HepG2 (cell line): Measurements from ENCODE around the gene ZSCAN32. TPM values are rescaled to one million over a fixed set of nuclear protein-coding genes. Genes with fewer than 3 reads are reported as not detected.

ENCODE experiments used
- ATAC-seq: fragments of 200-7000 bp; cut with Tn5 transposase; 3 replicates; pipeline ENCODE4 v1.9.1; 2020; ENCODE audit warnings: mild to moderate bottlenecking, moderate library complexity
- BruUV-seq: library from RNA; stranded (reverse); fragments of 400-500 nt; replicated peaks from 2 replicates; lab custom pipeline; 2021; lab: Mats Ljungman, UMichigan
- CTCF ChIA-PET: fragments of 300-600 bp; formaldehyde crosslinking; extraction: SDS; loops from one replicate; lab custom pipeline; 2021; ENCODE audit warnings: low total read pairs, inconsistent platforms, low intra/inter-chr PET ratio; lab: Yijun Ruan, JAX
- POLR2A ChIA-PET: fragments of 350-600 bp; sonication (Branson Sonifier 250); formaldehyde crosslinking; loops from one replicate; lab custom pipeline; 2020; ENCODE audit warnings: antibody characterized with exemption, inconsistent platforms; lab: Yijun Ruan, JAX
- DNase-seq: peaks from one replicate; pipeline ENCODE4 v3.0.0-alpha.2; 2015; ENCODE audit warnings: low spot score
- FAIRE-seq: peaks from 3 replicates; lab custom pipeline; 2011; peaks lifted over from hg19 to GRCh38; lab: Jason Lieb, UNC
- H2AFZ ChIP-seq: one replicate; pipeline ENCODE4 v1.6.1; 2011; ENCODE audit warnings: low read length, inconsistent platforms
- H3K27ac ChIP-seq: fragments of 300-600 bp; 3 replicates; pipeline ENCODE4 v1.8.0; 2011; ENCODE audit warnings: mixed run types, mild to moderate bottlenecking, mixed read lengths, low read length, inconsistent platforms; ENCODE audit not compliant: insufficient read depth; ENCODE audit errors: extremely low read length
- H3K27me3 ChIP-seq, 2 experiments: fragments of 200-600 bp in 1 of 2; 2 replicates in 1 of 2; 3 replicates in 1 of 2; pipeline versions ENCODE4 v1.6.0 to v1.8.0; 2011; ENCODE audit warnings: low read length in 2 of 2, mild to moderate bottlenecking in 2 of 2, moderate library complexity in 2 of 2, inconsistent platforms in 1 of 2; ENCODE audit not compliant: insufficient read depth in 2 of 2, control insufficient read depth in 1 of 2
- H3K36me3 ChIP-seq, 2 experiments: fragments of 200-600 bp in 1 of 2; replicated peaks in 1 of 2; 2 replicates in 1 of 2; 3 replicates in 1 of 2; pipeline versions ENCODE4 v1.5.1 to v1.8.0; 2011; ENCODE audit warnings: low read length in 2 of 2, inconsistent platforms in 1 of 2; ENCODE audit not compliant: insufficient read depth in 2 of 2, control insufficient read depth in 1 of 2
- H3K4me1 ChIP-seq: 2 replicates; pipeline ENCODE4 v1.5.1; 2012; ENCODE audit warnings: low read length, inconsistent platforms; ENCODE audit not compliant: insufficient read depth
- H3K4me2 ChIP-seq: 2 replicates; pipeline ENCODE4 v1.6.0; 2011; ENCODE audit warnings: low read depth, low read length, inconsistent platforms
- H3K4me3 ChIP-seq, 3 experiments: fragments of 200-600 bp in 1 of 3; sonication (generic), shearing (Covaris generic) in 1 of 3; replicated peaks in 1 of 3; 2 replicates each; pipeline ENCODE4 v1.5.1; 2011 to 2016; ENCODE audit warnings: low read length in 3 of 3, inconsistent platforms in 2 of 3, low read depth in 2 of 3, mild to moderate bottlenecking in 2 of 3, control low read depth in 1 of 3, mixed read lengths in 1 of 3; ENCODE audit not compliant: insufficient read depth in 1 of 3
- H3K79me2 ChIP-seq: one replicate; pipeline ENCODE4 v1.6.1; 2011; ENCODE audit warnings: low read length, inconsistent platforms; ENCODE audit not compliant: insufficient read depth
- H3K9ac ChIP-seq: 2 replicates; pipeline ENCODE4 v1.6.0; 2011; ENCODE audit warnings: mild to moderate bottlenecking, low read depth, low read length, inconsistent platforms; ENCODE audit not compliant: insufficient read depth
- H3K9me3 ChIP-seq: 2 replicates; pipeline ENCODE4 v1.5.1; 2012; ENCODE audit warnings: mild to moderate bottlenecking, low read length
- H4K20me1 ChIP-seq: 2 replicates; pipeline ENCODE4 v1.6.0; 2011; ENCODE audit warnings: inconsistent platforms, mild to moderate bottlenecking, low read length, moderate library complexity; ENCODE audit not compliant: insufficient read depth
- HNRNPLL ChIP-seq: fragments of 200-400 bp; formaldehyde crosslinking; IDR thresholded peaks from 2 replicates; pipeline ENCODE4 v1.6.1; 2017; ENCODE audit warnings: mild to moderate bottlenecking, low read depth, low read length; ENCODE audit not compliant: poor library complexity, severe bottlenecking
- KDM5B ChIP-seq: sonication (generic); formaldehyde crosslinking; IDR thresholded peaks from 2 replicates; pipeline ENCODE4 v1.4.0; 2020; ENCODE audit warnings: missing genetic modification reagents, mild to moderate bottlenecking, borderline replicate concordance
- MAFK ChIP-seq, 2 experiments: IDR thresholded peaks in 1 of 2; conservative IDR thresholded peaks in 1 of 2; 2 replicates each; pipeline ENCODE4 v1.6.1; 2011; ENCODE audit warnings: improper control_type of control experiment in 2 of 2, low read length in 2 of 2
- U2AF2 ChIP-seq: fragments of 200-400 bp; formaldehyde crosslinking; IDR thresholded peaks from 2 replicates; pipeline ENCODE4 v1.6.1; 2017; ENCODE audit warnings: low read depth, mild to moderate bottlenecking, low read length
- WGBS: methylation state at CpG from one replicate; pipeline ENCODE4 v1.1.6; 2017; ENCODE audit warnings: low lambda C conversion rate; 5-methylcytosine and 5-hydroxymethylcytosine counted together
- in situ Hi-C: cut with HindIII; loops from 2 replicates; pipeline ENCODE4 v1.10.0; 2017; ENCODE audit warnings: low pct_unique_long_range_greater_than_20kb; ENCODE audit not compliant: extremely low pct_ligation_motif_present
- intact Hi-C: fragments of 100-400 bp; cut with micrococcal nuclease; formaldehyde crosslinking; loops from one replicate; pipeline ENCODE4 v1.10.0; 2022; ENCODE audit not compliant: unreplicated experiment
- polyA plus RNA-seq, 8 experiments: library from polyadenylated mRNA; depleted of rRNA in 3 of 8; stranded (reverse) in 7 of 8; unstranded in 1 of 8; fragments of >200 nt; fragmentation: Illumina TruSeq in 4 of 8; extraction: Trizol in 4 of 8; gene quantifications; 2 replicates each; pipeline versions ENCODE4 v1.2.1 to v1.2.3, GENCODE V29; 2011 to 2016; ENCODE audit warnings: low read depth in 4 of 8, missing spikeins in 1 of 8, mixed read lengths in 1 of 8; ENCODE audit not compliant: insufficient read depth in 1 of 8
- total RNA-seq, 5 experiments: library from RNA; depleted of rRNA; stranded (reverse); fragments of >200 nt; fragmentation: Illumina TruSeq; extraction: Trizol; gene quantifications; 2 replicates each; pipeline ENCODE4 v1.2.3, GENCODE V29; 2016; ENCODE audit warnings: low read depth in 1 of 5
- TF ChIP-seq, protein P1 (sequence below): sonication (generic); formaldehyde crosslinking; IDR thresholded peaks from 2 replicates; pipeline ENCODE4 v1.5.1; 2020; ENCODE audit warnings: mild to moderate bottlenecking, missing genetic modification reagents
- TF ChIP-seq, protein P2 (sequence below): sonication (generic); formaldehyde crosslinking; IDR thresholded peaks from 2 replicates; pipeline ENCODE4 v1.5.0; 2020; ENCODE audit warnings: mild to moderate bottlenecking, missing genetic modification reagents
- TF ChIP-seq, protein P3 (sequence below): sonication (generic); formaldehyde crosslinking; IDR thresholded peaks from 2 replicates; pipeline ENCODE4 v1.5.1; 2020; ENCODE audit warnings: mild to moderate bottlenecking, missing genetic modification reagents, borderline replicate concordance

ZSCAN32 gene
- total and polyA plus RNA-seq, 2 of the 13 experiments (the other 11 are each of a cell fraction or from before 2014, with no cell fraction given): 10.7 to 12.8 TPM

DNA sequence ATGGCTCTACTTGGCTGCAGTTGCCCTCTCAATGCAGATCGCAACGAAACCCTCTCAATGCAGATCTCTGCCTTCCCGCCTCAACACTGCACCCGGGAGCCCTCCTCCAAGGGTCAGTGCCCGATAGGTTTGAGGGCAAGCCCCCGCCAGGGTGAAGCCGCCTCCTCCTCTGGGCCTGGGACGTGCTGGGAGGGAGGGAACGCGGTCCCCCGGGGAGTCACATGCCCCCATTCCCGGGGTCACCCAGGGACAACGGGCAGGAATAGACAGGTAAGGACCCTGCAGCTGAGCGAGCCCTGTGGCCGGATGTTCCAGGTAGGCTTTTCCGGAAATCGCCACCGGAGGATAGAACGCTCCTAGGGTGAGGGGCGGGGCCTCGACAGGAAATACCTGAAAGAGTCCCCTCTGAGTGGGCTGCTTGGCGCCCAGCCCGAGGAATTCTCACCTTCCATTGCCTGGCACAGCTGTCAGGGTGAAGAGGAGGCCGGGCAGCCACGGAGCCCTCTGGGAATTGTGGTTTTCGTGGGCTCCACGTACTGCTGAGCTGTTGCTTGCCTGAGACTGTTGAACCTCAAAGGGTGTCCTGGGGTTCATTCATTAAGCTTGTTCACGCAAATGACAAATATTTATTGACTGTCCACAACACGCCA, 13.1 kb upstream of the ZSCAN32 start (continued):
- TF ChIP-seq, protein P1, sequence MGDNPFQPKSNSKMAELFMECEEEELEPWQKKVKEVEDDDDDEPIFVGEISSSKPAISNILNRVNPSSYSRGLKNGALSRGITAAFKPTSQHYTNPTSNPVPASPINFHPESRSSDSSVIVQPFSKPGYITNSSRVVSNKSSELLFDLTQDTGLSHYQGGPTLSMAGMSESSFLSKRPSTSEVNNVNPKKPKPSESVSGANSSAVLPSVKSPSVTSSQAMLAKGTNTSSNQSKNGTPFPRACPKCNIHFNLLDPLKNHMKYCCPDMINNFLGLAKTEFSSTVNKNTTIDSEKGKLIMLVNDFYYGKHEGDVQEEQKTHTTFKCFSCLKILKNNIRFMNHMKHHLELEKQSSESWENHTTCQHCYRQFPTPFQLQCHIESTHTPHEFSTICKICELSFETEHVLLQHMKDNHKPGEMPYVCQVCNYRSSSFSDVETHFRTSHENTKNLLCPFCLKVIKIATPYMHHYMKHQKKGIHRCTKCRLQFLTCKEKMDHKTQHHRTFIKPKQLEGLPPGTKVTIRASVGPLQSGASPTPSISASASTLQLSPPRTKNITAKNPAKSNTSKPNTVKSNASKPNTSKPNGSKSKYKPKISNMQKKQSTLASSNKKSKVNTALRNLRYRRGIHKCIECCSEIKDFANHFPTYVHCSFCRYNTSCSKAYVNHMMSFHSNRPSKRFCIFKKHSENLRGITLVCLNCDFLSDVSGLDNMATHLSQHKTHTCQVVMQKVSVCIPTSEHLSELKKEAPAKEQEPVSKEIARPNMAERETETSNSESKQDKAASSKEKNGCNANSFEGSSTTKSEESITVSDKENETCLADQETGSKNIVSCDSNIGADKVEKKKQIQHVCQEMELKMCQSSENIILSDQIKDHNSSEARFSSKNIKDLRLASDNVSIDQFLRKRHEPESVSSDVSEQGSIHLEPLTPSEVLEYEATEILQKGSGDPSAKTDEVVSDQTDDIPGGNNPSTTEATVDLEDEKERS (CRISPR knock-in tag): no peak
- TF ChIP-seq, protein P2, sequence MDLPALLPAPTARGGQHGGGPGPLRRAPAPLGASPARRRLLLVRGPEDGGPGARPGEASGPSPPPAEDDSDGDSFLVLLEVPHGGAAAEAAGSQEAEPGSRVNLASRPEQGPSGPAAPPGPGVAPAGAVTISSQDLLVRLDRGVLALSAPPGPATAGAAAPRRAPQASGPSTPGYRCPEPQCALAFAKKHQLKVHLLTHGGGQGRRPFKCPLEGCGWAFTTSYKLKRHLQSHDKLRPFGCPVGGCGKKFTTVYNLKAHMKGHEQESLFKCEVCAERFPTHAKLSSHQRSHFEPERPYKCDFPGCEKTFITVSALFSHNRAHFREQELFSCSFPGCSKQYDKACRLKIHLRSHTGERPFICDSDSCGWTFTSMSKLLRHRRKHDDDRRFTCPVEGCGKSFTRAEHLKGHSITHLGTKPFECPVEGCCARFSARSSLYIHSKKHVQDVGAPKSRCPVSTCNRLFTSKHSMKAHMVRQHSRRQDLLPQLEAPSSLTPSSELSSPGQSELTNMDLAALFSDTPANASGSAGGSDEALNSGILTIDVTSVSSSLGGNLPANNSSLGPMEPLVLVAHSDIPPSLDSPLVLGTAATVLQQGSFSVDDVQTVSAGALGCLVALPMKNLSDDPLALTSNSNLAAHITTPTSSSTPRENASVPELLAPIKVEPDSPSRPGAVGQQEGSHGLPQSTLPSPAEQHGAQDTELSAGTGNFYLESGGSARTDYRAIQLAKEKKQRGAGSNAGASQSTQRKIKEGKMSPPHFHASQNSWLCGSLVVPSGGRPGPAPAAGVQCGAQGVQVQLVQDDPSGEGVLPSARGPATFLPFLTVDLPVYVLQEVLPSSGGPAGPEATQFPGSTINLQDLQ (CRISPR knock-in tag): no peak
- TF ChIP-seq KDM5B (CRISPR knock-in tag): no peak

DNA sequence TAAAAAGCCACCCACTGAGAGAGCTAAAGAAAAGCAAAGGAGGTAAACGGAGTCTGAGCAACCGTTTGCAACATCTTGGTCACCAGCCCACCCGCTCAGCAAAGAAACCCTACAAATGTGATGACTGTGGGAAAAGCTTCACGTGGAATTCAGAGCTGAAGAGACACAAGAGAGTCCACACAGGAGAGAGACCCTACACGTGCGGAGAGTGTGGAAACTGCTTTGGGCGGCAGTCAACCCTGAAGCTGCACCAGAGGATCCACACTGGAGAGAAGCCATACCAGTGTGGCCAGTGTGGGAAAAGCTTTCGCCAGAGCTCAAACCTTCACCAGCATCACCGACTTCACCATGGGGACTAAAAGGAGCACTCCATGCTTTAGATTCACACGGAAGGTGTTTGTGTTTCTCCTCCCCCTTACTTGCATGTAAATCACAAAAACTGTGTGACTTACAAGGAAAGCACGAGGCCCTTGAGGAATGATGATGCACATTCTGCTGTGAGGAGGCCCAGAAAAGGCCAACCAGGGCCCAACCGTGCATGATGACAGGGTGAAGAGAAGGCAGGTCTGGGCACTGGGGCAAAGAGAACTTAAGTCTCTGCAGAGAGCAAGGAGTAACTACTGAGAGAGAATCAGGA, 7.9 kb upstream of the ZSCAN32 start:
- intact Hi-C loops: loop anchor here (10.0 kb wide), 1 partner anchor 86 kb away; the partner anchor contains the start of gene C16orf90
- no peak for DNase-seq
- ChIA-PET POLR2A (no interaction called here), CTCF (no interaction called here)
- 96% methylated on average over 12 of the region's 12 CpGs for WGBS
- no peak overlapping the region for H3K27ac ChIP-seq
- H3K27me3 ChIP-seq: no peaks in the 10 kb centered on the region
- H3K79me2 ChIP-seq: peaks cover under 1% of the 10 kb centered on the region
- peaks cover 7% of the 10 kb centered on the region for H3K4me1 ChIP-seq
- in situ Hi-C loops: no loop called here
- no peak overlapping the region for H2AFZ ChIP-seq
- BruUV-seq: no TSS peak
- H4K20me1 ChIP-seq: no peaks in the 10 kb centered on the region
- peaks cover 3 to 33% of the 10 kb centered on the region in 2 experiments; a peak in 4 of 5 replicates for H3K36me3 ChIP-seq
- TF ChIP-seq U2AF2 (no peak), MAFK (conservative IDR thresholded peaks at IDR 0.05 in 1 of 2, IDR thresholded peaks at IDR 0.05 in 1 of 2; ENCODE audit: low read length in 2 of 2) (peak; percentile 40 to 60), HNRNPLL (no peak)
- TF ChIP-seq, protein P3, sequence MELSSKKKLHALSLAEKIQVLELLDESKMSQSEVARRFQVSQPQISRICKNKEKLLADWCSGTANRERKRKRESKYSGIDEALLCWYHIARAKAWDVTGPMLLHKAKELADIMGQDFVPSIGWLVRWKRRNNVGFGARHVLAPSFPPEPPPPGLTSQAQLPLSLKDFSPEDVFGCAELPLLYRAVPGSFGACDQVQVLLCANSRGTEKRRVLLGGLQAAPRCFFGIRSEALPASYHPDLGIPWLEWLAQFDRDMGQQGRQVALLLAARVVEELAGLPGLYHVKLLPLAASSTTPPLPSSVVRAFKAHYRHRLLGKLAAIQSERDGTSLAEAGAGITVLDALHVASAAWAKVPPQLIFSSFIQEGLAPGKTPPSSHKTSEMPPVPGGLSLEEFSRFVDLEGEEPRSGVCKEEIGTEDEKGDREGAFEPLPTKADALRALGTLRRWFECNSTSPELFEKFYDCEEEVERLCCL: no peak
- no peaks in the 10 kb centered on the region for H3K9me3 ChIP-seq
- no peak overlapping the region for H3K4me3 ChIP-seq
- no peak for ATAC-seq
- no peak overlapping the region for H3K9ac ChIP-seq
- no peak for FAIRE-seq
- H3K4me2 ChIP-seq: no peak overlapping the region
